Activated CD4-positive, alpha-beta T cell treated with anti-CD3 and anti-CD28 coated beads, Interleukin-2, amount 50 U/mL, for 1 hour (primary cell): ENCODE results near the gene DBF4B.
"Not testable (repeated sequence)": the region's sequence is repeated elsewhere in the genome, so short reads cannot be mapped to it uniquely, and the experiment has no call there.

ENCODE experiments used
- DNase-seq: peaks from one replicate; pipeline ENCODE4 v3.0.0-alpha.2; 2020

Gene DBF4B, protein sequence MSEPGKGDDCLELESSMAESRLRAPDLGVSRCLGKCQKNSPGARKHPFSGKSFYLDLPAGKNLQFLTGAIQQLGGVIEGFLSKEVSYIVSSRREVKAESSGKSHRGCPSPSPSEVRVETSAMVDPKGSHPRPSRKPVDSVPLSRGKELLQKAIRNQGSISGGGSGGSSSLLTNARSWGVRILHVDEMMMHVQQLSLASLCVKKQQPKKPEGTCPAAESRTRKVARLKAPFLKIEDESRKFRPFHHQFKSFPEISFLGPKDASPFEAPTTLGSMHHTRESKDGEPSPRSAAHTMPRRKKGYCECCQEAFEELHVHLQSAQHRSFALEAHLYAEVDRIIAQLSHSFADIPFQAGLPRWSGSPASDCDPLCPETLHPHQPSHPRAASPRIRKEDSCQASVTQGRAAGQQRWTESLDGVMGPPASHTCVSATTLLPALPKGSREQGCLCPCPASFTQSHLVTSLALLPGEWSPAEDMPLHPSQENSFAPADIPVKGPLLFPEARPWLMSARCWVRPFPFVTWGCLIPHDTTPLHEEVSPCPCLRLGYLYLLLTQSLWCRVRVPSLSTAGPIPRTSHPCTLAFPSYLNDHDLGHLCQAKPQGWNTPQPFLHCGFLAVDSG

GRCh38 chr17:44708401-44709263 lies at the start of gene DBF4B:
DBF4B (plus strand) TSS chr17:44708665; CDS start chr17:44708821, 156 bp downstream.
- peak; percentile 75 for DNase-seq

DNA sequence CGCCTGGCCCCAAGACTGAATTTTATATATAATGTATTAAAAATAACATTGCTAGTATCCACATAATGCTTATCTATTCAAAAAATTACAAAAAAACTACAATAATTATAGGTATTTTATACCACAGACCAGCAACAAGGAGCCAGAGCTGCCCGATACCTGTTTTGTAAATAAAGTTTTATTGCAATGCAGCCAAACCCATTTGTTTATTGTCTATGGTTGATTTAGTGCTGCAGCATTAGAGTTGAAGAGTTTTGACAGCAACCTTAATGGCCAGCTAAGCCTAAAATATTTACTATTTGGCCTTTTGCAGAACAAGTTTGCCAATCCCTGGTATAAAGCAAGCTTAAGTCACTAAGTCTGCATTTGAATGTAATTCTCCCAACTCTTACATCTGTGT lies 46.6 kb upstream of the DBF4B start:
- DNase-seq: no peak

- no peak for DNase-seq
Observed at GRCh38 chr17:44663095-44663494, 45.4 kb upstream of the DBF4B start.

GRCh38 chr17:44664867-44665266 lies 43.6 kb upstream of the DBF4B start:
- DNase-seq: no peak

DNA sequence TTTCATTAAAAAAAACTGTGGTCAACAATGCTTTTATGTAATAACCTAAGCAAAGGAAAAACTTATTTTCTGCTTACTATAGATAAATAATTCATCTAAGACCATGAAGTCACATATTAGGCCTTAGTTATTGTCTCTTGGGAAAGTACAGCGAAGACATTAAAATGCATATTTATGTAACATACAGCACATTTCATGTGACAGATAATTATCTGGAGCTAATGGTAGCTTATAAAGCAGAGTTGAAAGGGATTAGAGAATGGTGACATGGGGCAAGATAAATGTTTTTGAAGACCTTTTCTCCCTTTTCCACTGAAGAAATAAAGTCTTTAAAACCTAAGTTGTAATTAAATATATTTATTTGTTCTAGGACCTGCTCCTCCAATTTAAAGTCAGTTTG lies 42.5 kb upstream of the DBF4B start:
- DNase-seq: no peak

DNA sequence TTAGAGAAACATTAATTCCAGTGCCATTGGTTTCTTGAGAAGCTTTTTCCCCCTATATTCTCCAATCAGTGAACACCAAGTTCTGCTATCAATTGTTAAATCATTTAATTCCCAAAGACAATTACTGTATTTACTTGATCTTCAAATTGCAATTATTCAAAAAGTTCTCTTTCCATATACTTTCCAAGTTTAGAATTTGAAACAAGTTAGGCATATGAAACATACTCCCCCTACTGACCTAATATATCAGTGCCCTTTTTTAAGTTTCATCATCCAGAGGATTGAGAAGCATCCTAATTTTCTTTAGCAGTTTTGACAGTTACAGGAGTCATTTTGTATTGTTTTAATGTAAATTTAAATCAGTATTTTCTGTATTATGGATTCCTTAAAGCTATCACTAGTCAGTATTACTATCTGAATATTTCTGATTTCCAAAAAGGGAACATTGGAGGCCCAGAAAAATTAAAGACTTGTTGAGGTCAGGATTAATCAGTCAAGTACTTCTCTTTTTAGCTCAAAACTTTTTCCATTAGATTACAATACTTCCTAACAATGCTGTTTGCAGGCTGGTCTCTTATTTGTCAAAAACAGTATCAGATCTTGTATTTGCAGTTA lies 35.9 kb upstream of the DBF4B start:
- no peak for DNase-seq

DNA sequence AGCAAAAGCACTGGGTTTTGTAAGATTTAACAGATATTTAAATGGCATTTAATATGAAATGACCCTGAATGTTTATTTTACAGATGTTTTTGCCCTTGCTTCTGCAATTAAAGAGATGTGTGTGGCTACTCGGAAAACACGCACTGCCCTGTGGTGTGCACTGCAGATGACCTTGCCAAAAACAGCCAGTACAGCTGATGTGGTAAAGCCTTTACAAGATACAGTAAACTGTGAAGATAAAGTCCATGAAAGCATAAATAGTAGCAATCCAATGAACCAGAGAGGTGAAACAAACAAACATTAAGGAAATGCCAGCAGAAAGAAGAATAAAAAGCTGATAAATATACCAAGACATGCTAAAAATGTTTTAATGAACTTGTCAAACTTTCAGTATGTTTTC lies 34.6 kb upstream of the DBF4B start:
- DNase-seq: no peak

- DNase-seq: no peak
Observed at GRCh38 chr17:44677136-44677535, 31.3 kb upstream of the DBF4B start.

- DNase-seq: not testable (repeated sequence)
Observed at GRCh38 chr17:44683303-44683702, 25.2 kb upstream of the DBF4B start.

DNA sequence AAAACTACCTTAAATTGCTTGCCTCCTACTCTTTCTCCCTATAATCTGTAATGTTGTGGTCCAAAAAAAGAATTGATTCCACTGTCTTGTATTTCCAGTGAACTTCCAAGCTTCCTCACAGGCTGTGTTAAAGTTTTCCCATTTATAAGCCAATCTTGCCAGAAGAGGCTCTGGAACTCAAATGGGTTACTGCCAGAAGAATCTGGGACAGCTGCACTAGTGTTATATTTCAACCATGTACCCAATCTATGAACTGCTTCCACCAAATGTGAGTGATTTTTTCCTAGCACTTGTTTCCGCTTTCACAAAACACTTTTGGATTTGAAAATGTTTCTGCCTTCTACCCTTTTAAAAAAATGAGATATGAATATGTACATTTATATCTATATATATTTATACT lies 20.7 kb upstream of the DBF4B start:
- no peak for DNase-seq

DNA sequence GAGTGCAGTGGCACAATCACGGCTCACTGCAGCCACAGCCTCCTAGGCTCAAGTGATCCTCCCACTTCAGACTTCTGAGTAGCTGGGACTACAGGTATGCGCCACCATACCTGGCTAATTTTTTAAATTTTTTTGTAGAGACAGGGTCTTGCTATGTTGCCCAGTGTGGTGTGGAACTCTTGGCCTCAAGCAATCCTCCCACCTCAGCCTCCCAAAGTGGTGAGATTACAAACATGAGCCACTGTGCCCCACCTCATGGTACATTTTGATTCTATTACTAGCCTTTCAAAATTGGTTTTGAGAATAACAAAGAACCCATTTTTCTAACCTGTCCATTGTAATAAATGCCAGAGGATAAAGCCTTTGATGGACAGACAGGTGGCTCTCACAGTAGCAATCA lies 20.3 kb upstream of the DBF4B start:
- no peak for DNase-seq

- DNase-seq: peak; percentile 5
Observed at GRCh38 chr17:44688675-44689476, 19.6 kb upstream of the DBF4B start.

DNA sequence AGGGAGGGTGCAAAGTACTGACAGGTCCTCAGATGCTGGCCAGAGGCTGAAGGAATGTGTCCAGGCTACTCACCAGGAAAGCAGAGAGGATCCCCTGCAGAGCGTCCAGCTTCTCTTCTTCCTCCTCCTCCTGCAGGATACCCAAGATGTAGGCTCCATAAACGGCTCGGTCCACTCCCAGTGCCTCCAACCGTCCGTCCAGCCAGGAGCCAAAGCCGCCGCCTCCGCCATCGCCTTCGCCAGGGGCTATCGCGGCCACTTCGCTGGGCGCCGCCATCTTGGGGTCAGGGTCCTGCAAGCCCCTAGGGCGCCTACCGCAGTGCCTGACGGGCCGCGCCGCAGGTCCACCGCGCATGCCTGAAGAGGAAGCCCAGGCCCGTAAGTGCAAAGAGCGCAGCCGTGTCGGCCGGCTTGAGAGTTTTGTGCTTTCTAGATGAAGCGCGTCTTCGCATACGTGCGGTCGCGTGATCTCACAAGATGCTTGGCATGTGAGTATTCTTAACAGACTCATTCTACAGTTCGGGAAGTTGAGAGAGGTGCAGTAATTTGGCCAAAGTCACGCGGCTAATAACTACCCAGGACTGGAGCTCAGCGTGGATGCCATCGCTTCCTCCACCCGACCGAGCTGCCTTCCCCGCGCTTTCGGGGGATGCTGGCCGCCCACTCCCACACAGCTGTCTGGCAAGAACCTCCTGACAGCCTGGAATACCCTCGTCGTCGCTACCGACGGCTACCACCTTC lies 18.8 kb upstream of the DBF4B start, which contains the start of gene CCDC43:
CCDC43 (minus strand) TSS at position 300 of the 741 bp plus-strand sequence; CDS start at position 277, 23 bp downstream.
- DNase-seq: peak; percentile 92

- DNase-seq: peak; percentile 2
Observed at GRCh38 chr17:44690746-44691306, 17.6 kb upstream of the DBF4B start.

- no peak for DNase-seq
Observed at GRCh38 chr17:44693609-44694008, 14.9 kb upstream of the DBF4B start.

DNA sequence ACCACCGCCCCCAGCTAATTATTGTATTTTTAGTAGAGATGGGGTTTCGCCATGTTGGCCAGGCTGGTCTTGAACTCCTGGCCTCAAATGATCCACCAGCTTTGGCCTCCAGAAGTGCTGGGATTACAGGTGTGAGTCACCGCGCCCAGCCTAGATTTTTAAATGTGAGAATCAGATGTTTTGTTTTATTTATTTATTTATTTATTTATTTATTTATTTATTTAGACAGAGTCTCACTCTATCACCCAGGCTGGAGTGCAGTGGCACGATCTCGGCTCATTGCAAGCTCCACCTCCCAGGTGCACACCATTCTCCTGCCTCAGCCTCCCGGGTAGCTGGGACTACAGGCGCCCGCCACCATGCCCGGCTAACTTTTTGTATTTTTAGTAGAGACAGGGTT lies 8.2 kb upstream of the DBF4B start:
- DNase-seq: not testable (repeated sequence)

GRCh38 chr17:44707755-44708400 lies 587 bp upstream of the DBF4B start:
- DNase-seq: no peak

DNA sequence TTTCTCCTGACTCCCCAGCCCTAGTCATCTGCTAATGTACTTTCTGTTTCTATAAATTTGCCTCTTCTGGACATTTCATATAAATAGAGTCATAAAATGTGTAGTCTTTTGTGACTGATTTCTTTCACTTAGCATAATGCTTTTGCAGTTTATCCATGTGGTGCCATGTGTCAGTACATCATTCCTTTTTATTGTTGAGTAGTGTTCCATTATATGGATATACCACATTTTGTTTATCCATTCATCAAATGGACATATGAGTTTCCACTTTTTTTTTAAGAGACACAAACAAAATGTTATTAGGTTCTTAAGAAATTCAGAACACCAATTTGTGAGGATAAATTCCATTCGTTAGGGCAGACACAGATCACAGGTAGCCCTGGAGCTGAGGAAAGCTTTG lies 11.0 kb downstream of the DBF4B start:
- no peak for DNase-seq

DNA sequence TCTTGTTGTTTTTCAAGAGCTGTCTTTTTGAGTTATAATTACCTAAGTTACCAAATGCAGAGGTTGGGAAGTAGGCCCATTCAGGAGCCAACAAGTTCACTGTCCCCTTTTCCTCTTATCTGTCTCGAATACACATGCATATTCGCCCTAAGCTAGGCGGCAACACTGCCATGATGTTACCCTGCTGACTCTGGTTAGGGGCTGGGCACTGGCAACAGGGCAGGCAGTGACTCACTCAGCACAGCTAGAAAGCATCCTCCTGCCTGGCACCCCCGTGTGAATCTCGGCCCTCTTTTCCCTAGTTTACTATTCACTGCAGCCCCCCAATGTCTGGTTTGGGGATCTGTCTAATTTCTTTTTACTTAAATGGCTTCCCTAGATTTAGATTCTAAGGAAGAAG lies 13.8 kb downstream of the DBF4B start:
- no peak for DNase-seq

GRCh38 chr17:44726121-44726520 lies 17.7 kb downstream of the DBF4B start:
- not testable (repeated sequence) for DNase-seq
